GM21515 (cell line): ENCODE data around the gene HLF.

Experiments used
- ATAC-seq: cut with Tn5 transposase; IDR thresholded peaks from one replicate; pipeline ENCODE4 v1.9.1; 2021; ENCODE audit not compliant: unreplicated experiment

Gene HLF

DNA sequence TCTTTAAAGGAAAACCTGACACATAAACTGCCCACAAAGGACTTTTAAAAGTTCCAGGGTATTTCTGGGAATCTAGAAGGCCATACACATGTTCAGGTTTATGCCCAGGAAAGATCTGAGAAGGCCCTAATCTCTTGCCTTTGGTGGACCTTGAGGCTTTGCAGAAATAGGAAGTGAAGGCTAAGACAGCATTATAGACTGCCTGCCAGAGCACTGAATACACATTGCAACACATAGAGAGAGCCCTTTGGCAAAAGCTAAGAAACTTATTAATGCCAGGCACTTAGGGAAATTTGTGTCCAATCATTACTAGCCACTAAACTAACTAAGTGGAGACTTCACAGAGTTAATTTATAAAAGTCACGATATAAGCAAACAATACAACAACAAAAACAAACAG, 86.5 kb downstream of the HLF start:
- ATAC-seq, result no peak

DNA sequence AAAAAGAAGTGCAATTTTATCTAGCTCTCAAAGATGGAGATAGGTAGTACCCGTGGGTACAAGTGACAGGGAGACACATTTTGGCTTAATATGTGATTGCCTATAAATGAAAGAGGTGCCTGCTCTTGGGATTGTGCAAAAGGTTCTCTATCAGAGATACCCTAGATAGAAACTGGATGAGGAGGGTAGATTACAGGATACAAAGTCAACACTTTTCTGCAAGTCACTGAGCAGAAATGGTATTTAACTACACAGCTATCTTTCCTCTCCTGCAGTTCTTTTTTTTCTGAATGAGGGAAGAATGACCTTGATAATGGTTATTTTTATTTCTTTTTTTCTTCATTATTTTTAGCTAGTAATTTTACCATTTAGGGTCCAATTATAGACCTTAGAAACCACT, 89.2 kb downstream of the HLF start:
- no peak for ATAC-seq

DNA sequence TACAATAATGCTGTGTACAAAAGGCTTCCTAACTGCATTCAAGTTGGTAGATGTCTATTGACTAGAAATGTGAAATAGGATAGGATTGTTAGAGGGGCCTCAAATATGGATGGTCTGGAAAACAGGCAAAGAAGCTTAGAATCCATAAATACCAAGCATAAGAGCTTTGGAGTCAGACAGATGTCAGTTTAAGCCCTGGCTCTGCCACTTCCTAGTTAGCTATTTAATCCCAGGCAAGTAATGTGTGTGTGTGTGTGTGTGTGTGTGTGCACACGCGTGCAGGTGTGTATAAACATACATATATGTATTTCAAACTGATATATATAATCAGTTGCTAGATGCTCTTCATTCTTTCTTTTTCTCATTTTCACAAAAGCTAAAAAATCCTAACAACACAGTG, 90.2 kb downstream of the HLF start:
- no peak for ATAC-seq

DNA sequence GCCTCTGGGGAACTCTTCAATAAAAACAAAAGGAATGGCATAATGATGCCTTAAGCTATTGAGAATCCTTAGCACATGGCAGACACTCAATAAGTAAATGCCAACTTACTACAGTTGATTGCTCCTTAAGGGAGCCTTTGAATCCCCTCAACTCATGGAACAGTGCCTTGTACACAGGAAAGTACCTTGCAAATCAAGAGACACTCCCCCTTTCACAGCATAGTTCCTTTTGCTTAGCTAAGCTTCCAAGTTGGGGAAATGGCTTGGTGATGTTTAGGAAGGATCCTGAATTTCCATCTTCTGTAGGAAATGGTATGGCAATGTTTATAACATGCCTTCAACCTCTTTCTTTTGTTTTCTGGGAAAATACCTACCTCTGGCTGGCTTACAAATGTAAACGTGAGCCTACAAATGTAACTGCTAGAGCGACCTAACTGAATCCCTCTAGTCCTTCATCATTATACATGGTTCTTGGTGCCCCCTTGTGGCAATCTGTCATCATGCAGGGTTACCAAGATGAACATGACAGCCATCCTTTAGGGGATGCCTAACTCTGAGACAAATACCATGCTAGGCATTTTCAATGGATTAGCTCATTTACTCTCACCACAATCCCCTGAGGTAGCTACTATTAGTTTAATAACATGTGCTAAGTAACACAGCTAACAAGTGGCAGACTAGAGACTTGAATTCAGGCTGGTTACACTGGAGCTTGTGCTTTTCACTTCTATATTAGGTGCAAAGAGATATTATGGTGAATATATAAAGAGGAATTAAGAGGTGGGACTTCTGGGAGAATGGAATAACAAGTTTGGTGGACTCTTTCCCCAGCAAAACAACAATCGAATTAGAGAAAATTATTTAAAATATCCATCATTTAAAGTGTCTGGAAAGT, 91.9 kb downstream of the HLF start:
- peak; percentile 93 for ATAC-seq

DNA sequence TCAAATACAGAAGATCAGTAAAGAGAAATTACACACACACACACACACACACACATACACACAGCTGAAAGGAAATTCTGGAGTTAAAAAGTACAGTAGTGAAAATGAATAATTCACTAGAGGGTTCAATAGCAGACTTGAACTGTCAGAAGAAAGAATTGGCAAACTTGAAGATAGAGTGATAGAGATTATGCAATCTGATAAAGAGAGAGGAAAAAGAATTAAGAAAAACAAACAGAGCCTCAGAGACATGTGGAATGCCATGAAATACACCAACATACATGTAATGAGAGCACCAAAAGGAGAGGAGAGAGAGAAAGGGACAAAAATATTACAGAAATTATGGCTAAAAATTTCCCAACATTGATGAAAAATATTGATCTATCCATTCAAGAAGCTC, 96.2 kb downstream of the HLF start:
- ATAC-seq, result no peak

DNA sequence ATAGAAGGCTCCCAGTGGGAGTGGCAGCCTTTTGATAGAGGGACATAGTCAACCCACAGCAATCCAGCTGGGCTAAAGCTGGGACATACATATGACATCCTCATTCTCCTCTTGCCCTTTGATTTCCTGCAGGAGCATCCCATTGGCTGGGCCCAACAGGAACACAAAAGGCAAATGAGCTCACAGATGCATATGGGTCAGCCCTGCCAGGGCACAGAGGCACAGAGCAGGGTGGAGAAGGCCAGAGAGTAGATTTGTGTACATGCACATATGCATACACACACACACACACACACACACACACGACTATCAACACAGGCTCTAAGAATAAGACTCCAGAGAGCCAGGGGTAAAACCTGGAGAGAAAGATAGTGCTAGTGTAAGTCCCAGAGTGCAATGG, 98.3 kb downstream of the HLF start:
- ATAC-seq, result no peak

DNA sequence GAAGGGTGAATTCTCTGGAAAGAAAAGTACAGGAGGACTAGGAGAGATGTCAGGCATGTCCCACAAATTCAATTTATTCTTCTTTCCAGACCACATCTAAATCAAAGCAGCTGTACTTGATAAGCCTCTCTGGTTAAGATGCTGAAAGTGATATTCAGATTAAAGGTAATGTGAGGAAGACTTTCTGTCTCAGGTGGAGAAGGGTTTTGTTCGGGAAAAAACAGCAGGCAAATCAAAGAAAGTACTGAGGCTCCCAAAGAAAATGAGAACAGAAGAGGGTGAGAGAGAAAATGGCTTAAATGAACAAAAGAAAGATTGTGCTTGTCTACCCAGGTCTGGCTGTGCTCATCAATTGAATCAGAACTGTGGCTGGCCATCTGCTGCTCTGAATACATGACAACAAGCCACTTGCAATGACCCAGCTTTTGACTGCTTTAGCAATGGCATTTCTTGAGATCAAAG, 101.3 kb downstream of the HLF start:
- no peak for ATAC-seq

DNA sequence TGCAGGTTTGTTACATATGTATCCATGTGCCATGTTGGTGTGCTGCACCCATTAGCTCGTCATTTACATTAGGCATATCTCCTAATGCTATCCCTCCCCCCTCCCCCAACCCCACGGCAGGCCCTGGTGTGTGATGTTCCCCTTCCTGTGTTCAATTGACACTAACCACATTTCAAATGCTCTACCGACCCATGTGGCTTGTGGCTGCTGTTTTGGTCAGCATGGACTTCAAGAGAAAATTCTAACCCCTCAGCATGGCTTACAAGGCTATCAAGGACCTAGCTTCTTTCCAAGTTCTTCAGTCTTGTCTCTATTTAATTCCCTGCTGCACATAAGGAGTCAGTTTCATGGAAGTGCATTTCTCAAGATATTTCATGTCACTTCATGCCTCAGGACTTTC, 103.9 kb downstream of the HLF start:
- ATAC-seq, result no peak
